ENCODE results near the gene EBF3.
"Not testable (repeated sequence)": the region's sequence is repeated elsewhere in the genome, so short reads cannot be mapped to it uniquely, and the experiment has no call there.

The EBF3 gene

GRCh38 chr10:129927351-129928120 is 36.5 kb downstream of the EBF3 start:
- DNase-seq (ENCODE audit: low read depth): no peak

- DNase-seq (ENCODE audit: low read depth): no peak
These were observed 37.7 kb downstream of the EBF3 start for GRCh38 chr10:129926066-129927055.

- no peak for DNase-seq (ENCODE audit: low read depth)
These were observed 39.5 kb downstream of the EBF3 start for GRCh38 chr10:129924375-129925085.

GRCh38 chr10:129922598-129923123 is 41.4 kb downstream of the EBF3 start:
- DNase-seq (ENCODE audit: low read depth): no peak

GRCh38 chr10:129921801-129922597 is 42.1 kb downstream of the EBF3 start:
- no peak for DNase-seq (ENCODE audit: low read depth)

GRCh38 chr10:129921065-129921670 is 42.9 kb downstream of the EBF3 start:
- DNase-seq (ENCODE audit: low read depth): no peak

- not testable (repeated sequence) for DNase-seq (ENCODE audit: low read depth)
These were observed 43.9 kb downstream of the EBF3 start for GRCh38 chr10:129920187-129920586.

GRCh38 chr10:129919358-129919757 is 44.7 kb downstream of the EBF3 start:
- no peak for DNase-seq (ENCODE audit: low read depth)

- DNase-seq (ENCODE audit: low read depth): no peak
These were observed 45.2 kb downstream of the EBF3 start for GRCh38 chr10:129918836-129919235.

- DNase-seq (ENCODE audit: low read depth): no peak
These were observed 45.7 kb downstream of the EBF3 start for GRCh38 chr10:129918401-129918800.

GRCh38 chr10:129917936-129918335 is 46.1 kb downstream of the EBF3 start:
- DNase-seq (ENCODE audit: low read depth): no peak

GRCh38 chr10:129916506-129916995 is 47.5 kb downstream of the EBF3 start:
- DNase-seq (ENCODE audit: low read depth): no peak

- no peak for DNase-seq (ENCODE audit: low read depth)
These were observed 48.3 kb downstream of the EBF3 start for GRCh38 chr10:129915526-129916378.

- DNase-seq (ENCODE audit: low read depth): no peak
These were observed 49.1 kb downstream of the EBF3 start for GRCh38 chr10:129914960-129915359.

GRCh38 chr10:129914153-129914855 is 49.8 kb downstream of the EBF3 start:
- DNase-seq (ENCODE audit: low read depth): no peak

- DNase-seq (ENCODE audit: low read depth): no peak
These were observed 50.9 kb downstream of the EBF3 start for GRCh38 chr10:129912986-129913695.

GRCh38 chr10:129912166-129912917 is 51.7 kb downstream of the EBF3 start:
- no peak for DNase-seq (ENCODE audit: low read depth)

Measured in activated T-helper 1 cell treated with Interleukin-2 at 50 U/mL for 16 hours (primary cell).